ENCODE data around the gene ATP5PO.

ATP5PO gene

DNA sequence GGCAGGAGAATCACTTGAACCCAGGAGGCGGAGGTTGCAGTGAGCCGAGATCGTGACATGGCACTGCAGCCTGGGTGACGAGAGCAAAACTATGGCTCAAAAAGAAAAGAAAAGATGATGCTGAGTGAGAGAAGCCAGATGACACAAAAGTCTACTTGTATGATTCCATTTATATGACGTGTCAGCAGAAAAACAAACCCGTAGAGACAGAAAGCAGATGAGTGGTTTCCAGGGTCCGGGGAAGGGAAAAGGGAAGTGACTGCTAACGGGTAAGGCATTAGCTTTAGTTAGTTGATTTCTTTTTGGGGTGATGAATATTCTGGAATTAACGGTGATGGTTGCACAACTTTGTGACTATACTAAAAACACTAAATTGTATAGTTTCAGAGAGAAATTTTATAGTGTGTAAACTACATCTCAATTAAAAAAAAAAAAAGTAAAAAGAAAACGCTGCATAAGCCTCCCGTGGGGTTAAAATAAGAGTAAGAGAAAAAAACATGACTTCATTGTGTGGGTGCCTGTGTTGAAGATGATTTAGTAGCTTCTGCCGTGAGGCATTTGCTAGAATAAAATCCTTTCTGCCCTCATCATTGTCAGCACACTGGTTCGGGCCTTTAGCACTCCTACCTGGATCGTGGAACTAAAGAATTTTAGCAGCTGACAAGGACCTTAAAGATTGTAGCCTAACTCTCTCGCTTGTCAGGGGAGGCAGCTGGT, 24.7 kb upstream of the ATP5PO start:
- Histone ChIP-seq H3K27me3 (ENCODE audit: control insufficient read depth, low read length) (no peaks in the 10 kb centered on the region), H3K4me3 (ENCODE audit: low read length) (no peak overlapping the region), H3K79me2 (ENCODE audit: control insufficient read depth, low read length) (no peaks in the 10 kb centered on the region), H3K27ac (ENCODE audit: low read depth, low read length) (no peak overlapping the region), H3K4me1 (ENCODE audit: control insufficient read depth, low read length) (peaks cover 11% of the 10 kb centered on the region), H4K20me1 (ENCODE audit: control insufficient read depth, insufficient read depth, low read depth, low read length) (no peaks in the 10 kb centered on the region), H3K36me3 (ENCODE audit: control insufficient read depth, low read length) (no peaks in the 10 kb centered on the region), H3K9me3 (ENCODE audit: control insufficient read depth, insufficient read depth, low read length) (no peaks in the 10 kb centered on the region), H3F3A (ENCODE audit: control insufficient read depth, insufficient read depth) (no peaks in the 10 kb centered on the region), H3K4me2 (ENCODE audit: low read length) (no peak overlapping the region), H3K9me2 (replicated peaks; ENCODE audit: control insufficient read depth, low read length) (no peaks in the 10 kb centered on the region)
- TF ChIP-seq EZH2phosphoT487 (IDR thresholded peaks at IDR 0.05; ENCODE audit: borderline replicate concordance, low read length) = no peak
- TF ChIP-seq, protein P1, sequence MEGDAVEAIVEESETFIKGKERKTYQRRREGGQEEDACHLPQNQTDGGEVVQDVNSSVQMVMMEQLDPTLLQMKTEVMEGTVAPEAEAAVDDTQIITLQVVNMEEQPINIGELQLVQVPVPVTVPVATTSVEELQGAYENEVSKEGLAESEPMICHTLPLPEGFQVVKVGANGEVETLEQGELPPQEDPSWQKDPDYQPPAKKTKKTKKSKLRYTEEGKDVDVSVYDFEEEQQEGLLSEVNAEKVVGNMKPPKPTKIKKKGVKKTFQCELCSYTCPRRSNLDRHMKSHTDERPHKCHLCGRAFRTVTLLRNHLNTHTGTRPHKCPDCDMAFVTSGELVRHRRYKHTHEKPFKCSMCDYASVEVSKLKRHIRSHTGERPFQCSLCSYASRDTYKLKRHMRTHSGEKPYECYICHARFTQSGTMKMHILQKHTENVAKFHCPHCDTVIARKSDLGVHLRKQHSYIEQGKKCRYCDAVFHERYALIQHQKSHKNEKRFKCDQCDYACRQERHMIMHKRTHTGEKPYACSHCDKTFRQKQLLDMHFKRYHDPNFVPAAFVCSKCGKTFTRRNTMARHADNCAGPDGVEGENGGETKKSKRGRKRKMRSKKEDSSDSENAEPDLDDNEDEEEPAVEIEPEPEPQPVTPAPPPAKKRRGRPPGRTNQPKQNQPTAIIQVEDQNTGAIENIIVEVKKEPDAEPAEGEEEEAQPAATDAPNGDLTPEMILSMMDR (IDR thresholded peaks at IDR 0.05; ENCODE audit: low read depth, low read length, poor library complexity, severe bottlenecking) = no peak

DNA sequence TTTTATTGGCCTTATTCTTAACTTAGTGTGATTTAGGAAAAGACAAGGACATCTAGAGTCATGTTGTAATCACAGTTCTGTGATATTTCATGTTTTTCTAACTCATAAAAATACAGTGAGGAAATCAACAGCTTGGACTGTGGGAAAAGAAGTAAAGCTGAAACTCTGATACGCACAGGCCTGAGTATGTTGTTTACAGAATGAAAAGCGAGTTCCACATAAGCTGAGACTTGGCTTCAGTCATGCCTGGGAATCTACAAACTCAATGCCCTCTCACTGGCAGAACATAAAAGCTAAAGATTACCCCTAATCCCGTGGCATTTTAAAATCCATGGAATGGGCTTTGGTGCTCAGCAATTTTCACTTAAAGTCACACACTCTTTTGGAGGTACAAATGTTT, 23.6 kb upstream of the ATP5PO start:
- no peaks in the 10 kb centered on the region for H3K36me3 ChIP-seq (ENCODE audit: control insufficient read depth, low read length)
- H3K4me3 ChIP-seq (ENCODE audit: low read length) = no peak overlapping the region
- TF ChIP-seq, protein P1 (IDR thresholded peaks at IDR 0.05; ENCODE audit: low read depth, low read length, poor library complexity, severe bottlenecking) = no peak
- no peak for TF ChIP-seq EZH2phosphoT487 (IDR thresholded peaks at IDR 0.05; ENCODE audit: borderline replicate concordance, low read length)
- H3K27ac ChIP-seq (ENCODE audit: low read depth, low read length) = no peak overlapping the region
- H3K9me2 ChIP-seq (replicated peaks; ENCODE audit: control insufficient read depth, low read length) = no peaks in the 10 kb centered on the region
- H3K27me3 ChIP-seq (ENCODE audit: control insufficient read depth, low read length) = no peaks in the 10 kb centered on the region
- H3K4me1 ChIP-seq (ENCODE audit: control insufficient read depth, low read length) = peaks cover 11% of the 10 kb centered on the region
- no peaks in the 10 kb centered on the region for H4K20me1 ChIP-seq (ENCODE audit: control insufficient read depth, insufficient read depth, low read depth, low read length)
- no peaks in the 10 kb centered on the region for H3K9me3 ChIP-seq (ENCODE audit: control insufficient read depth, insufficient read depth, low read length)
- H3K4me2 ChIP-seq (ENCODE audit: low read length) = no peak overlapping the region
- H3F3A ChIP-seq (ENCODE audit: control insufficient read depth, insufficient read depth) = no peaks in the 10 kb centered on the region
- no peaks in the 10 kb centered on the region for H3K79me2 ChIP-seq (ENCODE audit: control insufficient read depth, low read length)

DNA sequence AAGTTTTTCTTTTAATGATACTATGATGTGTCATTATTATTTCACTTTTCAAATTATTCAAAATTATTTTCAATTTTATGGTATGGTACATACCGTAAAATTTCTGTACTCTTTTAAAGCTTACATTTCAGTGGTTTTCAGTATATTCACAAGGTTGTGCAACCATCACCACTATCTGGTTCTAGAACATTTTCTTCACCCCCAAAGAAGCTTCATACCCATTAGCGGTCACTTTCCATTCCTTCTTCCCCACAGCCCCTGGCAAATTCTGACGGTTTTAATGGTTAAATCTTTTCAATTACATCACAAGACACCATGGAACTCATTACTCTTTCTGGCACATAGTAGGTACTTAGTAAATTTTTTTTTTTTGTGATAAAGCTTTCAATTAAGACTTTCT, 22.8 kb upstream of the ATP5PO start:
- H3K9me2 ChIP-seq (replicated peaks; ENCODE audit: control insufficient read depth, low read length) = no peaks in the 10 kb centered on the region
- no peaks in the 10 kb centered on the region for H3F3A ChIP-seq (ENCODE audit: control insufficient read depth, insufficient read depth)
- H3K4me1 ChIP-seq (ENCODE audit: control insufficient read depth, low read length) = peaks cover 11% of the 10 kb centered on the region
- H3K36me3 ChIP-seq (ENCODE audit: control insufficient read depth, low read length) = no peaks in the 10 kb centered on the region
- no peak for TF ChIP-seq EZH2phosphoT487 (IDR thresholded peaks at IDR 0.05; ENCODE audit: borderline replicate concordance, low read length)
- TF ChIP-seq, protein P1 (IDR thresholded peaks at IDR 0.05; ENCODE audit: low read depth, low read length, poor library complexity, severe bottlenecking) = no peak
- no peaks in the 10 kb centered on the region for H4K20me1 ChIP-seq (ENCODE audit: control insufficient read depth, insufficient read depth, low read depth, low read length)
- no peaks in the 10 kb centered on the region for H3K79me2 ChIP-seq (ENCODE audit: control insufficient read depth, low read length)
- no peak overlapping the region for H3K4me3 ChIP-seq (ENCODE audit: low read length)
- H3K27ac ChIP-seq (ENCODE audit: low read depth, low read length) = no peak overlapping the region
- H3K9me3 ChIP-seq (ENCODE audit: control insufficient read depth, insufficient read depth, low read length) = no peaks in the 10 kb centered on the region
- H3K4me2 ChIP-seq (ENCODE audit: low read length) = no peak overlapping the region
- H3K27me3 ChIP-seq (ENCODE audit: control insufficient read depth, low read length) = no peaks in the 10 kb centered on the region

Data from DOHH2 (cell line).